ENCODE data around the gene TAAR9. TPM values are rescaled to one million over a fixed set of nuclear protein-coding genes. Genes with fewer than 3 reads are reported as not detected.
"Not testable (repeated sequence)": the region's sequence is repeated elsewhere in the genome, so short reads cannot be mapped to it uniquely, and the experiment has no call there.

The TAAR9 gene
- polyA plus RNA-seq, 1 donor = not detected

- Histone ChIP-seq H3K27me3 (ENCODE audit: control insufficient read depth, insufficient read depth, low read length) (no peaks in the 10 kb centered on the region), H3K9me3 (ENCODE audit: control insufficient read depth, low read depth, low read length) (no peaks in the 10 kb centered on the region), H3K4me3 (ENCODE audit: low read length) (peak overlapping the region; percentile 92), H3K36me3 (ENCODE audit: control insufficient read depth, insufficient read depth, low read length) (no peaks in the 10 kb centered on the region), H3K4me1 (ENCODE audit: control insufficient read depth, insufficient read depth, low read length) (peaks cover 8% of the 10 kb centered on the region), H3K27ac (ENCODE audit: low read length) (peak overlapping the region; percentile 89)
- DNase-seq = peak; percentile 23 to 75
- 8% methylated on average over 2 of the region's 3 CpGs for WGBS (ENCODE audit: insufficient coverage, low lambda C conversion rate)
Observed at GRCh38 chr6:132513831-132514545, 24.1 kb upstream of the TAAR9 start.

GRCh38 chr6:132515386-132515785 lies 22.7 kb upstream of the TAAR9 start:
- DNase-seq = no peak
- 86% methylated on average over 2 of the region's 2 CpGs for WGBS (ENCODE audit: insufficient coverage, low lambda C conversion rate)
- H3K27ac ChIP-seq (ENCODE audit: low read length) = no peak overlapping the region
- H3K4me3 ChIP-seq (ENCODE audit: low read length) = no peak overlapping the region
- peaks cover 8% of the 10 kb centered on the region for H3K4me1 ChIP-seq (ENCODE audit: control insufficient read depth, insufficient read depth, low read length)
- H3K27me3 ChIP-seq (ENCODE audit: control insufficient read depth, insufficient read depth, low read length) = no peaks in the 10 kb centered on the region
- H3K9me3 ChIP-seq (ENCODE audit: control insufficient read depth, low read depth, low read length) = no peaks in the 10 kb centered on the region
- H3K36me3 ChIP-seq (ENCODE audit: control insufficient read depth, insufficient read depth, low read length) = no peaks in the 10 kb centered on the region

GRCh38 chr6:132520953-132521352 lies 17.1 kb upstream of the TAAR9 start:
- DNase-seq = no peak
- no peaks in the 10 kb centered on the region for H3K9me3 ChIP-seq (ENCODE audit: control insufficient read depth, low read depth, low read length)
- no CpG with 5 or more reads among the region's 2 CpGs for WGBS (ENCODE audit: insufficient coverage, low lambda C conversion rate)
- no peak overlapping the region for H3K4me3 ChIP-seq (ENCODE audit: low read length)
- no peaks in the 10 kb centered on the region for H3K27me3 ChIP-seq (ENCODE audit: control insufficient read depth, insufficient read depth, low read length)
- H3K36me3 ChIP-seq (ENCODE audit: control insufficient read depth, insufficient read depth, low read length) = no peaks in the 10 kb centered on the region
- H3K27ac ChIP-seq (ENCODE audit: low read length) = no peak overlapping the region
- no peaks in the 10 kb centered on the region for H3K4me1 ChIP-seq (ENCODE audit: control insufficient read depth, insufficient read depth, low read length)

- Histone ChIP-seq H3K27ac (ENCODE audit: low read length) (no peak overlapping the region), H3K36me3 (ENCODE audit: control insufficient read depth, insufficient read depth, low read length) (no peaks in the 10 kb centered on the region), H3K27me3 (ENCODE audit: control insufficient read depth, insufficient read depth, low read length) (no peaks in the 10 kb centered on the region), H3K4me3 (ENCODE audit: low read length) (no peak overlapping the region), H3K4me1 (ENCODE audit: control insufficient read depth, insufficient read depth, low read length) (no peaks in the 10 kb centered on the region), H3K9me3 (ENCODE audit: control insufficient read depth, low read depth, low read length) (no peaks in the 10 kb centered on the region)
- DNase-seq = no peak
- no CpG with 5 or more reads among the region's 5 CpGs for WGBS (ENCODE audit: insufficient coverage, low lambda C conversion rate)
Observed at GRCh38 chr6:132524646-132525045, 13.4 kb upstream of the TAAR9 start.

GRCh38 chr6:132525866-132526265 lies 12.2 kb upstream of the TAAR9 start:
- no peaks in the 10 kb centered on the region for H3K4me1 ChIP-seq (ENCODE audit: control insufficient read depth, insufficient read depth, low read length)
- H3K4me3 ChIP-seq (ENCODE audit: low read length) = no peak overlapping the region
- no peaks in the 10 kb centered on the region for H3K9me3 ChIP-seq (ENCODE audit: control insufficient read depth, low read depth, low read length)
- H3K27ac ChIP-seq (ENCODE audit: low read length) = no peak overlapping the region
- H3K36me3 ChIP-seq (ENCODE audit: control insufficient read depth, insufficient read depth, low read length) = no peaks in the 10 kb centered on the region
- H3K27me3 ChIP-seq (ENCODE audit: control insufficient read depth, insufficient read depth, low read length) = no peaks in the 10 kb centered on the region
- 93% methylated on average over 3 of the region's 4 CpGs for WGBS (ENCODE audit: insufficient coverage, low lambda C conversion rate)
- no peak for DNase-seq

- H3K36me3 ChIP-seq (ENCODE audit: control insufficient read depth, insufficient read depth, low read length) = no peaks in the 10 kb centered on the region
- no peaks in the 10 kb centered on the region for H3K27me3 ChIP-seq (ENCODE audit: control insufficient read depth, insufficient read depth, low read length)
- DNase-seq = no peak
- no peaks in the 10 kb centered on the region for H3K4me1 ChIP-seq (ENCODE audit: control insufficient read depth, insufficient read depth, low read length)
- no peak overlapping the region for H3K27ac ChIP-seq (ENCODE audit: low read length)
- 100% methylated on average over 1 of the region's 2 CpGs for WGBS (ENCODE audit: insufficient coverage, low lambda C conversion rate)
- H3K9me3 ChIP-seq (ENCODE audit: control insufficient read depth, low read depth, low read length) = no peaks in the 10 kb centered on the region
- no peak overlapping the region for H3K4me3 ChIP-seq (ENCODE audit: low read length)
Observed at GRCh38 chr6:132526461-132526860, 11.6 kb upstream of the TAAR9 start.

GRCh38 chr6:132527791-132528190 lies 10.3 kb upstream of the TAAR9 start:
- H3K27me3 ChIP-seq (ENCODE audit: control insufficient read depth, insufficient read depth, low read length) = no peaks in the 10 kb centered on the region
- peak in 1 of 2 donors; percentile 27 for DNase-seq
- no peaks in the 10 kb centered on the region for H3K36me3 ChIP-seq (ENCODE audit: control insufficient read depth, insufficient read depth, low read length)
- no peak overlapping the region for H3K27ac ChIP-seq (ENCODE audit: low read length)
- H3K4me3 ChIP-seq (ENCODE audit: low read length) = no peak overlapping the region
- WGBS (ENCODE audit: insufficient coverage, low lambda C conversion rate) = no CpG with 5 or more reads among the region's 6 CpGs
- H3K4me1 ChIP-seq (ENCODE audit: control insufficient read depth, insufficient read depth, low read length) = no peaks in the 10 kb centered on the region
- H3K9me3 ChIP-seq (ENCODE audit: control insufficient read depth, low read depth, low read length) = no peaks in the 10 kb centered on the region

- no peaks in the 10 kb centered on the region for H3K4me1 ChIP-seq (ENCODE audit: control insufficient read depth, insufficient read depth, low read length)
- no peak overlapping the region for H3K27ac ChIP-seq (ENCODE audit: low read length)
- H3K9me3 ChIP-seq (ENCODE audit: control insufficient read depth, low read depth, low read length) = no peaks in the 10 kb centered on the region
- 0% methylated on average over 1 of the region's 9 CpGs for WGBS (ENCODE audit: insufficient coverage, low lambda C conversion rate)
- peak; percentile 42 to 69 for DNase-seq
- H3K27me3 ChIP-seq (ENCODE audit: control insufficient read depth, insufficient read depth, low read length) = no peaks in the 10 kb centered on the region
- H3K36me3 ChIP-seq (ENCODE audit: control insufficient read depth, insufficient read depth, low read length) = no peaks in the 10 kb centered on the region
- H3K4me3 ChIP-seq (ENCODE audit: low read length) = peak overlapping the region; percentile 36
Observed at GRCh38 chr6:132530293-132530974, 7.6 kb upstream of the TAAR9 start.

GRCh38 chr6:132534546-132534945 lies 3.5 kb upstream of the TAAR9 start:
- not testable (repeated sequence) for H3K4me1 ChIP-seq (ENCODE audit: control insufficient read depth, insufficient read depth, low read length); H3K27me3 ChIP-seq (ENCODE audit: control insufficient read depth, insufficient read depth, low read length); DNase-seq; H3K36me3 ChIP-seq (ENCODE audit: control insufficient read depth, insufficient read depth, low read length); H3K27ac ChIP-seq (ENCODE audit: low read length); H3K4me3 ChIP-seq (ENCODE audit: low read length); H3K9me3 ChIP-seq (ENCODE audit: control insufficient read depth, low read depth, low read length)
- WGBS (ENCODE audit: insufficient coverage, low lambda C conversion rate) = no CpG with 5 or more reads among the region's 2 CpGs

GRCh38 chr6:132537145-132537544 lies 932 bp upstream of the TAAR9 start:
- Histone ChIP-seq H3K27ac (ENCODE audit: low read length) (no peak overlapping the region), H3K9me3 (ENCODE audit: control insufficient read depth, low read depth, low read length) (no peaks in the 10 kb centered on the region), H3K27me3 (ENCODE audit: control insufficient read depth, insufficient read depth, low read length) (peaks cover 9% of the 10 kb centered on the region), H3K4me1 (ENCODE audit: control insufficient read depth, insufficient read depth, low read length) (no peaks in the 10 kb centered on the region), H3K36me3 (ENCODE audit: control insufficient read depth, insufficient read depth, low read length) (no peaks in the 10 kb centered on the region), H3K4me3 (ENCODE audit: low read length) (no peak overlapping the region)
- WGBS (ENCODE audit: insufficient coverage, low lambda C conversion rate) = 87% methylated on average over 3 of the region's 3 CpGs
- no peak for DNase-seq

- Histone ChIP-seq H3K4me1 (ENCODE audit: control insufficient read depth, insufficient read depth, low read length) (no peaks in the 10 kb centered on the region), H3K36me3 (ENCODE audit: control insufficient read depth, insufficient read depth, low read length) (no peaks in the 10 kb centered on the region), H3K9me3 (ENCODE audit: control insufficient read depth, low read depth, low read length) (no peaks in the 10 kb centered on the region), H3K4me3 (ENCODE audit: low read length) (no peak overlapping the region), H3K27ac (ENCODE audit: low read length) (no peak overlapping the region), H3K27me3 (ENCODE audit: control insufficient read depth, insufficient read depth, low read length) (no peaks in the 10 kb centered on the region)
- no peak for DNase-seq
Observed at GRCh38 chr6:132544826-132545225, 6.7 kb downstream of the TAAR9 start.

All from large intestine (tissue), 3 donors.